Esophagus muscularis mucosa (tissue), 4 donors: ENCODE data around the gene RASL11B. TPM values are rescaled to one million over a fixed set of nuclear protein-coding genes. Genes with fewer than 3 reads are reported as not detected.
A peak's percentile ranks its signal among the peaks of the same experiment; 100 is the strongest.

ENCODE experiments used
- DNase-seq: peaks from one replicate; pipeline ENCODE4 v3.0.0-alpha.2; 2017; ENCODE audit errors: extremely low spot score
- H3K27ac ChIP-seq, 4 donors: fragments of 200-600 bp; sonication (generic); replicated peaks in 1 of 4; 1 replicate in 3 of 4; 2 replicates in 1 of 4; pipeline ENCODE4 v1.5.1; 2016 to 2019; ENCODE audit warnings: mild to moderate bottlenecking in 1 of 4
- H3K27me3 ChIP-seq, 4 donors: fragments of 200-600 bp; sonication (generic); one replicate each; pipeline versions ENCODE4 v1.5.1 to v1.6.0; 2016 to 2019
- H3K36me3 ChIP-seq, 4 donors: fragments of 200-600 bp; sonication (generic); one replicate each; pipeline ENCODE4 v1.5.1; 2016 to 2019
- H3K4me1 ChIP-seq, 4 donors: fragments of 200-600 bp; sonication (generic); one replicate each; pipeline ENCODE4 v1.5.1; 2016 to 2019
- H3K4me3 ChIP-seq, 4 donors: fragments of 200-600 bp; sonication (generic); 1 replicate in 2 of 4; 2 replicates in 2 of 4; pipeline ENCODE4 v1.5.1; 2016 to 2019; ENCODE audit warnings: mild to moderate bottlenecking in 4 of 4, moderate library complexity in 1 of 4
- H3K9me3 ChIP-seq, 4 donors: fragments of 200-600 bp; sonication (generic); 1 replicate in 3 of 4; 2 replicates in 1 of 4; pipeline ENCODE4 v1.5.1; 2016 to 2019
- CTCF ChIP-seq, 3 experiments: fragments of 200-600 bp in 2 of 3; fragments of 450-650 bp in 1 of 3; sonication (generic) in 2 of 3; IDR thresholded peaks; one replicate each; pipeline ENCODE4 v1.5.1; 2017 to 2019; ENCODE audit warnings: antibody characterized with exemption in 3 of 3, mild to moderate bottlenecking in 2 of 3, moderate library complexity in 1 of 3
- EP300 ChIP-seq: sonication (generic); formaldehyde crosslinking; IDR thresholded peaks from one replicate; pipeline ENCODE4 v1.6.1; 2017; ENCODE audit warnings: antibody characterized with exemption
- POLR2A ChIP-seq: fragments of 450-650 bp; IDR thresholded peaks from one replicate; pipeline ENCODE4 v1.6.1; 2017; ENCODE audit warnings: antibody characterized with exemption, moderate library complexity, mild to moderate bottlenecking, low read depth
- POLR2AphosphoS5 ChIP-seq, 2 donors: sonication (generic); formaldehyde crosslinking; IDR thresholded peaks; one replicate each; pipeline ENCODE4 v1.6.1; 2017; ENCODE audit warnings: antibody characterized with exemption in 2 of 2
- WGBS: methylation state at CpG from one replicate; pipeline ENCODE4 v1.1.5; 2018; 5-methylcytosine and 5-hydroxymethylcytosine counted together
- intact Hi-C: fragments of 100-400 bp; cut with DNase I; formaldehyde crosslinking; loops from one replicate; pipeline ENCODE4 v1.15.1; 2023
- total RNA-seq, 4 donors: library from RNA; depleted of rRNA; stranded (reverse); fragments of >200 nt; gene quantifications; one replicate each; pipeline versions ENCODE4 v1.1.0 to v1.2.1, GENCODE V29; 2016

Gene RASL11B
- total RNA-seq, 4 donors from 2014 or later = 0.83 to 2.3 (median 1.3) TPM

DNA sequence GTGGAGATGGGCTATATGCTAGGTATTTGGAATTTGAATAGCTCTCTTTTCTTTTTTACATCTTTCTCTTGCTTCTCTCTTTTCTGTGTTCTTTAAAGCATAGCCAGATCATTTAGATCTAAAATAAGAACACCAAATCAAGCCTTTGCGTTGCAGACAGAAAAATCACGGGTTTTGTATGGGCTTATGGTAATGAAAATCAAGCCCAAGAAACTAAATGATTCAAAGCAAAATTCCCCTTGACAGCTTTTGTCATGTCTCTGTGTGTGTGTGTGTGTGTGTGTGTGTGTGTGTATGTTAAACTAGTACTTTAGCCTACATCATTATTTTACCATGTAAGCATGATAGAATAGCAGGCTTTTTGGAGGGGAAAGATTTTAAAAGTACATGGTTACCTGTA lies 1.8 kb upstream of the RASL11B start:
- Histone ChIP-seq H3K27ac (no peak overlapping the region), H3K36me3 (peaks cover 0 to 2% (median 0%) of the 10 kb centered on the region in 4 donors), H3K4me1 (peaks cover 15 to 31% (median 26%) of the 10 kb centered on the region in 4 donors), H3K27me3 (peaks cover 0 to 26% (median 8%) of the 10 kb centered on the region in 4 donors), H3K9me3 (peaks cover 0 to 8% (median 7%) of the 10 kb centered on the region in 4 donors), H3K4me3 (no peak overlapping the region)
- intact Hi-C loops = loop anchor here (5.0 kb wide), 2 partner anchors 33 to 138 kb away; no protein-coding TSS in a partner anchor
- no peak for TF ChIP-seq CTCF (IDR thresholded peaks at IDR 0.05)
- TF ChIP-seq POLR2A = no peak
- no peak for TF ChIP-seq EP300
- TF ChIP-seq POLR2AphosphoS5 (IDR thresholded peaks at IDR 0.05) = no peak
- WGBS = 87% methylated on average over 2 of the region's 2 CpGs
- no peak for DNase-seq

DNA sequence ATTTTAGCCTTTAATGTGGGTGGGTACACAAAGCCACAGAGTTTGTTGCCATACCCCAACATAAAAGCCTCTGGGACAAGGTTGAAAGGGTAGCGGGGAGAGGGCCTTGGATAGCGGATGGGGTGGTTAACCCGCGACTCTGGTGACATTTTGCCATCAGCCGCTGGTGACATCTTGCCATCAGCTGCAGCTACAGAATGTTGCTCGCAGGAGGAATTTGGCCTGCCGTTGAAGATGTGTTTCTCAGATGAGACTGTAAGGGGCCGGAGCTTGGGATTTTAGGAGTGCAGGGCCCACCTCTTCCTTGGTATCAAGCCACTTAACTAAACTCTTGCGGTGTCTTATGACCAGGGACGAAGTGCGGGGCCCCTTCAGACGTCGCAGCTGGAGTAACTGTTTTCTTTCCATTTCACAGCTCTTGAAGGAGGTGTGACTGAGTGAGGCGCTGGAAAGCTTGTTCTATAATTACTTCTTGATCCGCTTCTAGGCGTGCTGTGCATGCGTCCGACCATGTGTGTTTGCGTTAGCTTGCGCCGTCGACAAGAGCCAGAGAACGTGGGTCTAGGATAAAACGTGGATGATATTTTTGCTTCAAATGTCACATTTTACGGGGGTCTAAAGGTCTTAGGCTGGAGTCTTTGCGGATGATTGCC lies 820 bp upstream of the RASL11B start:
- DNase-seq = no peak
- Histone ChIP-seq H3K27ac (peak overlapping the region in 3 of 4 donors; percentile 29 to 57 (median 55)), H3K27me3 (peaks cover 0 to 26% (median 8%) of the 10 kb centered on the region in 4 donors), H3K4me1 (peaks cover 15 to 33% (median 30%) of the 10 kb centered on the region in 4 donors), H3K36me3 (peaks cover 0 to 9% (median 0%) of the 10 kb centered on the region in 4 donors), H3K4me3 (peak overlapping the region; percentile 70 to 89 (median 71)), H3K9me3 (peaks cover 0 to 8% (median 7%) of the 10 kb centered on the region in 4 donors)
- TF ChIP-seq EP300 = no peak
- no peak for TF ChIP-seq POLR2A
- no peak for TF ChIP-seq POLR2AphosphoS5 (IDR thresholded peaks at IDR 0.05)
- no peak for TF ChIP-seq CTCF (IDR thresholded peaks at IDR 0.05)
- 39% methylated on average over 26 of the region's 26 CpGs for WGBS
- intact Hi-C loops = loop anchor here (5.0 kb wide), 2 partner anchors 34 to 139 kb away; no protein-coding TSS in a partner anchor

GRCh38 chr4:52862639-52863161 lies 583 bp downstream of the RASL11B start:
- peaks cover 0 to 26% (median 8%) of the 10 kb centered on the region in 4 donors for H3K27me3 ChIP-seq
- peaks cover 15 to 38% (median 30%) of the 10 kb centered on the region in 4 donors for H3K4me1 ChIP-seq
- peak overlapping the region in 1 of 4 donors; percentile 46 for H3K27ac ChIP-seq
- WGBS = 7% methylated on average over 18 of the region's 23 CpGs
- TF ChIP-seq CTCF (IDR thresholded peaks at IDR 0.05) = no peak
- intact Hi-C loops = loop anchor here (5.0 kb wide), 2 partner anchors 35 to 140 kb away; no protein-coding TSS in a partner anchor
- H3K9me3 ChIP-seq = peaks cover 0 to 8% (median 7%) of the 10 kb centered on the region in 4 donors
- DNase-seq = no peak
- H3K36me3 ChIP-seq = peaks cover 0 to 9% (median 0%) of the 10 kb centered on the region in 4 donors
- H3K4me3 ChIP-seq = peak overlapping the region; percentile 70 to 89 (median 71)

DNA sequence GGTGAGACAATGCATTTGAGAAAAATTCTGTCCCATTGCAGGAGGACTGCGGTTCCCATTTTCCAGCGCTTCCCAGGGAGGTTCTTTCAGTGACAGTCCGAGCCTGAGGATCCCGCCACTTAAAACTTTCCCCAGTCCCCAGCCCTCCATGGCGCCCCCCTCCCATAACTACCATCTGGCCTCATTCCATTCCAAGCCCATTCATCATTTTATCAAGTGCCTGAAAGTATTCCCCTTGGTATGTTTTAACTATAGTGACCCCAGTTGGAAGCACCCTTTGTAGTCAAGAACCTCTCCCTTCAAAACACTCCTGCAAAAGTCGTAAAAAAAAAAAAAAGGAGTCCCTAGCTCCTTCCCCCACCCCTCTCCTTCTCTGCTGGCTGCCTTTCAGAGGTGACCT lies 1.2 kb downstream of the RASL11B start:
- intact Hi-C loops = loop anchor here (5.0 kb wide), 2 partner anchors 36 to 141 kb away; no protein-coding TSS in a partner anchor
- TF ChIP-seq POLR2AphosphoS5 (IDR thresholded peaks at IDR 0.05) (no peak), POLR2A (no peak), CTCF (IDR thresholded peaks at IDR 0.05) (no peak), EP300 (no peak)
- H3K36me3 ChIP-seq = peaks cover 0 to 9% (median 0%) of the 10 kb centered on the region in 4 donors
- peaks cover 0 to 26% (median 8%) of the 10 kb centered on the region in 4 donors for H3K27me3 ChIP-seq
- peaks cover 0 to 4% (median 3%) of the 10 kb centered on the region in 4 donors for H3K9me3 ChIP-seq
- H3K4me3 ChIP-seq = peak overlapping the region in 2 of 4 donors; percentile 71 to 89
- H3K27ac ChIP-seq = no peak overlapping the region
- peaks cover 15 to 43% (median 30%) of the 10 kb centered on the region in 4 donors for H3K4me1 ChIP-seq
- 83% methylated on average over 6 of the region's 6 CpGs for WGBS
- DNase-seq = no peak
